GM12864 (cell line): ENCODE measurements around the gene STUM.
"Not testable (repeated sequence)": the region's sequence is repeated elsewhere in the genome, so short reads cannot be mapped to it uniquely, and the experiment has no call there.

Experiments used
- DNase-seq: peaks from one replicate; pipeline ENCODE4 v3.0.0-alpha.2; 2011; ENCODE audit warnings: low read depth
- H3K4me3 ChIP-seq: 2 replicates; pipeline ENCODE4 v1.5.1; 2011; ENCODE audit warnings: mild to moderate bottlenecking, low read depth, low read length, control low read depth
- TF ChIP-seq, protein P1 (sequence below): IDR thresholded peaks from 2 replicates; pipeline ENCODE4 v1.5.1; 2011; ENCODE audit warnings: low read depth, mild to moderate bottlenecking, moderate library complexity, low read length, control low read depth, inconsistent platforms; ENCODE audit errors: missing control alignments

Gene STUM

GRCh38 chr1:226589008-226589733 is 40.6 kb downstream of the STUM start:
- H3K4me3 ChIP-seq: no peak overlapping the region
- TF ChIP-seq, protein P1, sequence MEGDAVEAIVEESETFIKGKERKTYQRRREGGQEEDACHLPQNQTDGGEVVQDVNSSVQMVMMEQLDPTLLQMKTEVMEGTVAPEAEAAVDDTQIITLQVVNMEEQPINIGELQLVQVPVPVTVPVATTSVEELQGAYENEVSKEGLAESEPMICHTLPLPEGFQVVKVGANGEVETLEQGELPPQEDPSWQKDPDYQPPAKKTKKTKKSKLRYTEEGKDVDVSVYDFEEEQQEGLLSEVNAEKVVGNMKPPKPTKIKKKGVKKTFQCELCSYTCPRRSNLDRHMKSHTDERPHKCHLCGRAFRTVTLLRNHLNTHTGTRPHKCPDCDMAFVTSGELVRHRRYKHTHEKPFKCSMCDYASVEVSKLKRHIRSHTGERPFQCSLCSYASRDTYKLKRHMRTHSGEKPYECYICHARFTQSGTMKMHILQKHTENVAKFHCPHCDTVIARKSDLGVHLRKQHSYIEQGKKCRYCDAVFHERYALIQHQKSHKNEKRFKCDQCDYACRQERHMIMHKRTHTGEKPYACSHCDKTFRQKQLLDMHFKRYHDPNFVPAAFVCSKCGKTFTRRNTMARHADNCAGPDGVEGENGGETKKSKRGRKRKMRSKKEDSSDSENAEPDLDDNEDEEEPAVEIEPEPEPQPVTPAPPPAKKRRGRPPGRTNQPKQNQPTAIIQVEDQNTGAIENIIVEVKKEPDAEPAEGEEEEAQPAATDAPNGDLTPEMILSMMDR: no peak
- no peak for DNase-seq

GRCh38 chr1:226590614-226591013 is 42.0 kb downstream of the STUM start:
- H3K4me3 ChIP-seq: no peak overlapping the region
- DNase-seq: no peak
- TF ChIP-seq, protein P1: no peak

DNA sequence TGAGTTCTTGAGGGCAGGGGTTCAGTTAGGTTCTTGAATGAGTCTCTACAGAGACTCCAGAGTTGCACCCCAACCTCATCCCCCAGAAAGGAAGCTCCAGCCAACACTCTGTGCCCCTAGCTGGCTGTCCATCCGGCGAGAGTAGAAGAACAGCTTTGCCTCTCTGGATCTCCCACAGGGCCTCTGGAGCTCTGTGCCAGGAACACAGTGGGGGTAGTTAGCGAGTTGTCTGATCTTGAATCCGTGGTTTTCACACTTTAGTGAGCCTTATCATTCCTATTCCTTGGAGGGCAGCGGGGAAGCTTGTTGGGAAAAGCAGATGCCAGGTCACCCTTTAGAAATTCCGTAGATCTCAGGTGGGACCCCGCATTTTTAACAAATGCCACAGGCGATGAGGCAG is 45.0 kb downstream of the STUM start:
- no peak overlapping the region for H3K4me3 ChIP-seq
- TF ChIP-seq, protein P1: no peak
- DNase-seq: no peak

GRCh38 chr1:226596531-226597165 is 48.1 kb downstream of the STUM start:
- TF ChIP-seq, protein P1: no peak
- DNase-seq: no peak
- H3K4me3 ChIP-seq: no peak overlapping the region

DNA sequence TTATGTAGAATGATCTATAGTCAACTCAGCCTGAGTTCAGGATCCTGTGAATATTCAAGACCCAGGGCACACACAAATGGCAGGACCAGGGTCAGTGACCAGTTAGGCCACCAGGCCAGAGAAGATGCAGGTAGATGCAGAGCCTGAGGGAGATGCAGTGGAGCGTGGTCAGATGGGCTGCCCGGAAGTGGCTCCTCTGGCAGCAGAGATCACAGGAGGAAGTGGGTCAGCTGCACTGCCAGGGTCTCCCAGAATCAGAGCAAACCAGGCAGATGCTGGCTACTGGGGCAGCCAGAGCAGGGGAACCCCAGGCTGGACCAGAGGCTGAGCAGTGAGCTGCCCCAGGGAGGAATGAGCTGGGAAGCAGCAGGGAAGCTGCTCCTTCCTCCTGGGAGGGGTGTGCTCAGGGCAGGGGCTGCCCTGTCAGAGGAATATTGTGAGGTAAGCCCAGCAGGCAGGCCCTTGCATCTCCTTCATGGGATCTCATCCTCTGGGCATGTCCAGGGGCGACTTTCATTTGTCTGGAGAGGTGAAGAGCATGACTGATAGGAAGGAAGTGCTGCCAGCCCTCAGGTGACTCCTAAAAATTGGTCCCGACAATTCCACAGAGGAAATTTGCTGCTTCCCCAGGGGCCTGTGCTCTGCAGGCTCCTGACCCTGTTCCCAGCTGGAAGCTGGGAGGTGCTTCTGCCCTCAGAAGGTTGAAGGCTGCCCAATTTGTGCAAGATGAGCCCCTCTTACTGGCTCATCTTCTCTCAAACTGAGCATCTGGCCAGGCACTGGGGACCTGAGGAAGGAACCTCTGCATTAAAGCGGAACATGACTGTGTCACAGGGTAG is 49.3 kb downstream of the STUM start:
- no peak overlapping the region for H3K4me3 ChIP-seq
- DNase-seq: no peak
- TF ChIP-seq, protein P1: no peak

DNA sequence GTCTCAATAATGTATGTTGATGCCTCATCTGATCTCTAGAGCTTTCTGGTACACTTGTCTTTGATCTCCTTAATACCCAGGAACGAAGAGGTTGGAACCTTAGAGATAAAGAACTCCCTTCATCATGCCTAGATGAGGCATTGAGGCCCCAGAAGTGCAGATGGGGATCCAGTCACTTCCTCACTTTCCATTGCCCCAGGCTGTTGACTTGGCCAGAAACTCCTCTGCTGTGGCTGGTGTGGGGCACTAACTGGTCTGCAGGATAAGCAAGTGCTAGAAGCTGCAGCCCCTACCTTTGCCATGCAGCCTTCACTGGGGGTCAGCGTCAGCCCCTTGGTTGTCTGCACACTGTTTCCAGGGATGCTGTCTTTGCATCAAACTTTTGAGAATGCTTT is 49.9 kb downstream of the STUM start:
- TF ChIP-seq, protein P1: no peak
- no peak overlapping the region for H3K4me3 ChIP-seq
- DNase-seq: no peak

GRCh38 chr1:226598955-226599354 is 50.4 kb downstream of the STUM start:
- not testable (repeated sequence) for DNase-seq, H3K4me3 ChIP-seq
